ENCODE measurements around the gene ZBTB46. TPM values are rescaled to one million over a fixed set of nuclear protein-coding genes. Genes with fewer than 3 reads are reported as not detected.

ZBTB46 gene
- total RNA-seq, 1 donor from 2014 or later = 1.1 TPM

DNA sequence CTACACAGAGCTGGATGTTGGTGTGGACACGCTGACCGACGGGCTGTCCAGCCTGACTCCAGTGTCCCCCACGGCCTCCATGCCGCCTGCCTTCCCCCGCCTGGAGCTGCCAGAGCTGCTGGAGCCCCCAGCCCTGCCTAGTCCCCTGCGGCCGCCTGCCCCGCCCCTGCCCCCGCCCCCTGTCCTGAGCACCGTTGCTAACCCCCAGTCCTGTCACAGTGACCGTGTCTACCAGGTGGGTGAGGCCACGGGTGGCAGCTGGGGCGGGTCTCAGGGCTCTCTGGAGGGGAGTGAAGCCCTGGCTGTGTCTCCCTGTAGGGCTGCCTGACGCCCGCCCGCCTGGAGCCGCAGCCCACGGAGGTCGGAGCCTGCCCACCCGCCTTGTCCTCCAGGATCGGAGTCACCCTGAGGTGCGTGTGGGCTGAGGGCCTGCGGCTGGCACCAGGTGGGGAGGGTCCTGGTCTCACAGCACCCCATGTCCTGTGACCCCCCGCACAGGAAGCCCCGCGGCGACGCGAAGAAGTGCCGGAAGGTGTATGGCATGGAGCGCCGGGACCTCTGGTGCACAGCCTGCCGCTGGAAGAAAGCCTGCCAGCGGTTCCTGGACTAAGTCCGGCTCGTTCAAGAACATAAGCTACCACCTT is 88.6 kb downstream of the ZBTB46 start:
- DNase-seq (ENCODE audit: low spot score) = no peak
- H3K4me1 Mint-ChIP-seq (ENCODE audit: low read depth) = no peaks in the 10 kb centered on the region
- H3K27me3 Mint-ChIP-seq (ENCODE audit: insufficient read depth) = no peaks in the 10 kb centered on the region
- intact Hi-C loops (cut with micrococcal nuclease) = no loop called here
- H3K9me3 Mint-ChIP-seq = no peaks in the 10 kb centered on the region
- H3K4me3 Mint-ChIP-seq = no peak overlapping the region
- H3K27ac Mint-ChIP-seq = no peak overlapping the region
- peaks cover 4% of the 10 kb centered on the region for H3K36me3 Mint-ChIP-seq (ENCODE audit: low read depth)

DNA sequence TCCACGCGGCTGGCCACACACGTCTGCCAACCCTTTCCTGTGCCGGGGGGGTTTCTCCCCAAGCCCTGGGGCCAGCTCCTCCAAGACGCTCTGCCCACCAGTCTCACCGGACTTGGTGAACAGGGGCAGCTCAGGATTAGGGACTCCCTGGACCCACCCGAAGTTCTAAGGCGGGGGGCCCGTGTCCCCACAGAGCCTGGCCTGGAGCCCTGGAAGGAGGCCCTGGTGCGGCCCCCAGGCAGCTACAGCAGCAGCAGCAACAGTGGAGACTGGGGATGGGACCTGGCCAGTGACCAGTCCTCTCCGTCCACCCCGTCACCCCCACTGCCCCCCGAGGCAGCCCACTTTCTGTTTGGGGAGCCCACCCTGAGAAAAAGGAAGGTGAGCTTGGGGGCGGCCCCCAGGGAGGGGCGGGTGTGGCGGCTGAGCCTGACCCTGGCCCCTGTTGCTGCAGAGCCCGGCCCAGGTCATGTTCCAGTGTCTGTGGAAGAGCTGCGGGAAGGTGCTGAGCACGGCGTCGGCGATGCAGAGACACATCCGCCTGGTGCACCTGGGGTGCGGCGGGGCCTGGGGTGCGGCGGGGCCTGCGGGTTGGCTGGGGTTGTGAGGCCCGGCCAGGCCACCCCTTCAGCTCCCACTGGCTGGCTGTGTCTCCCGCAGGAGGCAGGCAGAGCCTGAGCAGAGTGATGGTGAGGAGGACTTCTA is 89.2 kb downstream of the ZBTB46 start:
- DNase-seq (ENCODE audit: low spot score) = no peak
- no peaks in the 10 kb centered on the region for H3K27me3 Mint-ChIP-seq (ENCODE audit: insufficient read depth)
- H3K36me3 Mint-ChIP-seq (ENCODE audit: low read depth) = peaks cover 4% of the 10 kb centered on the region
- intact Hi-C loops (cut with micrococcal nuclease) = no loop called here
- H3K4me1 Mint-ChIP-seq (ENCODE audit: low read depth) = no peaks in the 10 kb centered on the region
- peak overlapping the region; percentile 51 for H3K4me3 Mint-ChIP-seq
- no peak overlapping the region for H3K27ac Mint-ChIP-seq
- no peaks in the 10 kb centered on the region for H3K9me3 Mint-ChIP-seq

DNA sequence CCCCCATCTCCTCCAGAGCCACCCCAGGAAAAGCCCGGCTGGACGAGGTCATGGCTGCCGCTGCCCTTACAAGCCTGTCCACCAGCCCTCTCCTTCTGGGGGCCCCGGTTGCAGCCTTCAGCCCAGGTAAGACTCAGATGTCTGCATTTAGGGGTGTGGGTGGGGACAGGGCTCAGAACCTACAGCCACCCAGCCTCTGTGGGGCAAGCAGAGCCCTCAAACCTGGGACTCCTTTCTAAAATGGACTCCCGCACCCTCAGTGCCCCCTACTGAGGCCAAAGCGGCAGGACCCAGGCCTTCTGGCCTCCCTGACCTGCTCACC is 89.7 kb downstream of the ZBTB46 start:
- peaks cover 5% of the 10 kb centered on the region for H3K4me1 Mint-ChIP-seq (ENCODE audit: low read depth)
- peak overlapping the region; percentile 51 for H3K4me3 Mint-ChIP-seq
- no peak for DNase-seq (ENCODE audit: low spot score)
- H3K27me3 Mint-ChIP-seq (ENCODE audit: insufficient read depth) = no peaks in the 10 kb centered on the region
- no peaks in the 10 kb centered on the region for H3K9me3 Mint-ChIP-seq
- no peak overlapping the region for H3K27ac Mint-ChIP-seq
- H3K36me3 Mint-ChIP-seq (ENCODE audit: low read depth) = peaks cover 9% of the 10 kb centered on the region
- intact Hi-C loops (cut with micrococcal nuclease) = no loop called here

DNA sequence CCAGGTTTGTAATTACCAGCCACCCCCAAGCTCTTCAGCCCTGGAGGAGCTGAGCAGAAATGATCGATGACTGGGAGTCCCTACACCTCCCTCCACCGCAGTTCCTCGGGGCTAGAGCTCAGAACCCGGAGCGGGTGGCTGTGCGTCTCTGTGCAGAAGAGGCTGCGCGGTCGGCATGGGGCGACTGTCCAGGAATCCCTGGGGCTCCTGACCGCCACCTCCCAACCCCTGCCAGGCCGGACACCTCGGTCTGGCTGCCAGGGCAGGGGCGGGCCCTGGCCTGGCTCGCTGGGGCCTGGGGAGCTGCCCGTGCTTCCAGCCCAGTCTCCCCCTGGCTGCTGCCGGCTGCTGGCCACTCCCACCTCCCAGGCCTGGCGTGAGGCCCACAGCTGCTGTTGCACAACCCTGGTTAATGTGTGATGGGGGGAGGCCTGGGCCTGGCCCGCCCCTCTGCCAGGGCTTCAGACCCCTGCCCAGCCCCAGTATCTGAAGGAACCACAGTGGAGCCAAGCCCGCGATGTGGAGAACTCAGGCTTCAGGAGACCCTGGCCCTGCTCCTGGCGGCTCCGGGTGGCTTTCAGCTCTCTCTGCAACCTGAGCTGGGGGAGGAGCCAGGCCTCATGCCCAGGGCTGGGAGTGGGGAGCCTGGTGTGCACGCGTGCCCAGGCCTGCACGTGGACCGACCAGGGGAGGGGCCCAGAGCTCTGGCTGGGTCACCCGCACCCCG is 90.3 kb downstream of the ZBTB46 start:
- intact Hi-C loops (cut with micrococcal nuclease) = loop anchor here (1.0 kb wide), 1 partner anchor 11 kb away; no protein-coding TSS in a partner anchor
- Mint-ChIP-seq H3K27ac (no peak overlapping the region), H3K9me3 (no peaks in the 10 kb centered on the region), H3K4me1 (ENCODE audit: low read depth) (peaks cover 10% of the 10 kb centered on the region), H3K36me3 (ENCODE audit: low read depth) (peaks cover 13% of the 10 kb centered on the region), H3K27me3 (ENCODE audit: insufficient read depth) (no peaks in the 10 kb centered on the region), H3K4me3 (peak overlapping the region; percentile 53)
- DNase-seq (ENCODE audit: low spot score) = no peak

DNA sequence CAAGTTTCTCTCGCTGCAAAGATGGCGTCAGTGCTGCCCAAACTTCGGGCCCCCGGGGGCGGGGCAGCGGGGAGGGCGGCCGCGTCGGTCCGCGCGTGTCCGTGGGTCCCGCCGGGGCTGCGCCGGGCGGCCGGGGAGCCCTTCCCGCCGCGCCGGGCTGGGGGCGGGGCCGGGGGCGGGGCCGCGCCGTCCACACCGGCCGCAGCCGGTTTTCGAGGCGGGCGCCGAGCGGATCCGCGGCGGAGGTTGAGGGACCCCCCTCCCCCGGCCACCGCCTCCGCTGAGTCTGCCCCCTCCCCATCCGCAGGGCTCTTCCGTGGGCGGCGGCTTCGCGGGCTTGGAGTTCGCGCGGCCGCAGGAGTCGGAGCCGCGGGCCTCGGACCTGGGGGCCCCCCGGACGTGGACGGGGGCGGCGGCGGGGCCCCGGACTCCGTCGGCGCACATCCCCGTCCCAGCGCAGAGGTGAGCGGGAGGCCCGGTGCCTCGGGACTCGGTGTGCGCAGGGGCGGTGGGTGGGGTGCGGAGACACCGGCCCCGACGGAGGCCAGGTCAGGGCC is 90.9 kb downstream of the ZBTB46 start:
- peaks cover 11% of the 10 kb centered on the region for H3K4me1 Mint-ChIP-seq (ENCODE audit: low read depth)
- H3K27me3 Mint-ChIP-seq (ENCODE audit: insufficient read depth) = no peaks in the 10 kb centered on the region
- intact Hi-C loops (cut with micrococcal nuclease) = loop anchor here (1.0 kb wide), 1 partner anchor 11 kb away; no protein-coding TSS in a partner anchor
- H3K36me3 Mint-ChIP-seq (ENCODE audit: low read depth) = peaks cover 14% of the 10 kb centered on the region
- H3K4me3 Mint-ChIP-seq = peak overlapping the region; percentile 53
- peak; percentile 54 for DNase-seq (ENCODE audit: low spot score)
- no peak overlapping the region for H3K27ac Mint-ChIP-seq
- no peaks in the 10 kb centered on the region for H3K9me3 Mint-ChIP-seq

DNA sequence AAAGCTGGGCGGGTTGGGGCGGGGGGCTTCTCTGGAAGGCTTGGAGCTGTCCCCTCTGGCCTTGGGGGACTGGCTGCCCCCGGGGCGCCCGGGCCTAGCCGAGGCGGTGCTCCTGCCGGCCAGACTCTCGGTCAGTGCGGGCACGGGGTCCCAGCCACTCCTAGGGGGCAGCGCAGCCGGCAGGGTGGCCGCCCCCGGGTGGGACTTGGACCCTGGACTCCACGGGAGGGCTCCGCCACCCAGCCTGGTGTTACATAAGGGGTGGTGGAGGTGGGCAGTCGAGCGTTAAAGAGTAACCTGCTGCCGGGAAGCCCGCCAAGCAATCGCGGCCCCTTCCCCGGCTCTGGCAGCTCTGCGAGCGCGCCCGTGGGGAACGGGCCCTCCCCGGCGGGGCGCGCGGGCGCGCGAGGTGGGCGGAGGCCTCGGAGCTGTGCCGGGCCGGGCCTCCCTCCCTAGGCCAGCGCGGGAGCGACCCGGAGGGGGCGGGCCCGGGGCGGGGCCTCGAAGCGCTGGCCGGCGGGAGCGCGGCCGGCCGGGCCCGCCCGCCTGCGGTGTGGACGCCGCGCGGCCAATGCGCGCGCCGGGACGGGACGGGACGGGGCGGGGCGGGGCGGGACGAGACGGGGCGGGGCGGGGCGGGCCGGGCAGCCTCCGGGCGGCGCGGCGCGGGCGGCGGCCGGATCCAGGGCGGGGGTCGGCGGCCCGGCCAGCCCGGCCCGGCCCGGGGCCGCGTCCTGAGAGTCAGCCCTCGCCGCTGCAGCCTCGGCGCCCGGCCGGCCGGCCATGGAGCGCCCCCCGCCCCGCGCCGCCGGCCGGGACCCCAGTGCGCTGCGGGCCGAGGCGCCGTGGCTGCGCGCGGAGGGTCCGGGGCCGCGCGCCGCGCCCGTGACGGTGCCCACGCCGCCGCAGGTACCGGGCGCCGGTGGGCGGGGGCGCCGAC is 91.7 kb downstream of the ZBTB46 start, which contains the start of gene SLC2A4RG:
SLC2A4RG (plus strand) TSS at position 647 of the 940 bp plus-strand sequence; CDS start at position 784, 137 bp downstream.
- no peaks in the 10 kb centered on the region for H3K27me3 Mint-ChIP-seq (ENCODE audit: insufficient read depth)
- DNase-seq (ENCODE audit: low spot score) = peak; percentile 68
- H3K4me1 Mint-ChIP-seq (ENCODE audit: low read depth) = peaks cover 11% of the 10 kb centered on the region
- H3K9me3 Mint-ChIP-seq = no peaks in the 10 kb centered on the region
- intact Hi-C loops (cut with micrococcal nuclease) = loop anchor here (1.0 to 10.0 kb wide), 5 partner anchors 8 to 303 kb away; partner anchors contain the start of genes PTK6 and SAMD10
- H3K4me3 Mint-ChIP-seq = peak within 1 kb of the TSS; percentile 53
- H3K27ac Mint-ChIP-seq = no peak within 1 kb of the TSS
- peaks cover 14% of the 10 kb centered on the region for H3K36me3 Mint-ChIP-seq (ENCODE audit: low read depth)

DNA sequence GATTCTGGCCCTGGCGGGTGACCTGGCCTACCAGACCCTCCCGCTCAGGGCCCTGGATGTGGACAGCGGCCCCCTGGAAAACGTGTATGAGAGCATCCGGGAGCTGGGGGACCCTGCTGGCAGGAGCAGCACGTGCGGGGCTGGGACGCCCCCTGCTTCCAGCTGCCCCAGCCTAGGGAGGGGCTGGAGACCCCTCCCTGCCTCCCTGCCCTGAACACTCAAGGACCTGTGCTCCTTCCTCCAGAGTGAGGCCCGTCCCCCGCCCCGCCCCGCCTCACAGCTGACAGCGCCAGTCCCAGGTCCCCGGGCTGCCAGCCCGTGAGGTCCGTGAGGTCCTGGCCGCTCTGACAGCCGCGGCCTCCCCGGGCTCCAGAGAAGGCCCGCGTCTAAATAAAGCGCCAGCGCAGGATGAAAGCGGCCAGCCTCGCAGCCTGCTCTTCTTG is 92.4 kb downstream of the ZBTB46 start:
- intact Hi-C loops (cut with micrococcal nuclease) = loop anchor here (1.0 to 10.0 kb wide), 4 partner anchors 7 to 304 kb away; partner anchors contain the start of genes PTK6 and SAMD10
- Mint-ChIP-seq H3K4me1 (ENCODE audit: low read depth) (peaks cover 18% of the 10 kb centered on the region), H3K27me3 (ENCODE audit: insufficient read depth) (no peaks in the 10 kb centered on the region), H3K4me3 (peak overlapping the region; percentile 33), H3K9me3 (no peaks in the 10 kb centered on the region), H3K36me3 (ENCODE audit: low read depth) (peaks cover 17% of the 10 kb centered on the region), H3K27ac (no peak overlapping the region)
- DNase-seq (ENCODE audit: low spot score) = no peak

DNA sequence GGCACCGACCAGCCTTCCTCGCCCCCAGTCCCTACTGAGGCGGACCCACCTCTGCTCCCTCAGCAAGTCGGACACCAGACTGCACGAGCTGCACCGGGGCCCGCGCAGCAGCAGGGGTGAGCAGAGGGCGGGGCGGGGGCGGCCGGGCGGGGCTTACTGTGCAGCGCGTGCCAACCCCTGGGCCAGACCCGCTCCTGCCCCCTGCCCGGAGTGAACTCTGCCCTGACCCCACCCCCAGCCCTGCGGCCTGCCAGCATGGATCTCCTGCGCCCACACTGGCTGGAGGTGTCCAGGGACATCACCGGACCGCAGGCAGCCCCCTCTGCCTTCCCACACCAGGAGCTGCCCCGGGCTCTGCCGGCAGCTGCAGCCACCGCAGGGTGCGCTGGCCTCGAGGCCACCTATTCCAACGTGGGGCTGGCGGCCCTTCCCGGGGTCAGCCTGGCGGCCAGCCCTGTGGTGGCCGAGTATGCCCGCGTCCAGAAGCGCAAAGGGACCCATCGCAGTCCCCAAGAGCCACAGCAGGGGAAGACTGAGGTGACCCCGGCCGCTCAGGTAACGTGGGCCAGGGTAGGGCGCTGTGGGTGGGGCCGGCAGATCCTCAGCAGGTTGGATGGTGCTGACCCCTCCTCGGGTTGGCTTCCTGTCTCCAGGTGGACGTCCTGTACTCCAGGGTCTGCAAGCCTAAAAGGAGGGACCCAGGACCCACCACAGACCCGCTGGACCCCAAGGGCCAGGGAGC is 92.9 kb downstream of the ZBTB46 start:
- DNase-seq (ENCODE audit: low spot score) = no peak
- H3K27ac Mint-ChIP-seq = no peak overlapping the region
- intact Hi-C loops (cut with micrococcal nuclease) = loop anchor here (5.0 to 10.0 kb wide), 3 partner anchors 201 to 304 kb away; partner anchors contain the start of genes PTK6 and SAMD10
- peak overlapping the region; percentile 33 for H3K4me3 Mint-ChIP-seq
- peaks cover 21% of the 10 kb centered on the region for H3K4me1 Mint-ChIP-seq (ENCODE audit: low read depth)
- H3K9me3 Mint-ChIP-seq = no peaks in the 10 kb centered on the region
- H3K27me3 Mint-ChIP-seq (ENCODE audit: insufficient read depth) = no peaks in the 10 kb centered on the region
- peaks cover 18% of the 10 kb centered on the region for H3K36me3 Mint-ChIP-seq (ENCODE audit: low read depth)

DNA sequence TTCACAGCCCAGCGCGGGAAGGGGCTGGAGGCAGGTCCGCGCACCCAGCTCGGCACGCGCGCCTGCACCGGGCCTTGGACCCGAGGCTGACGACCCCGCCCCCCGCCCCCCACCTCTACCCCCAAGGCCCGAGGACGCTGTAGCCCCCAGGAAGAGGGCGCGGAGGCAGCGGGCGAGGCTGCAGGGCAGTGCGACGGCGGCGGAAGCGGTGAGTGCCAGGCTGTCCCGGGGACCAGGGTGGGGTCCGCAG is 93.4 kb downstream of the ZBTB46 start:
- Mint-ChIP-seq H3K4me3 (no peak overlapping the region), H3K36me3 (ENCODE audit: low read depth) (peaks cover 18% of the 10 kb centered on the region), H3K27me3 (ENCODE audit: insufficient read depth) (no peaks in the 10 kb centered on the region), H3K27ac (no peak overlapping the region), H3K4me1 (ENCODE audit: low read depth) (peaks cover 21% of the 10 kb centered on the region), H3K9me3 (no peaks in the 10 kb centered on the region)
- intact Hi-C loops (cut with micrococcal nuclease) = loop anchor here (5.0 to 10.0 kb wide), 3 partner anchors 200 to 305 kb away; partner anchors contain the start of genes PTK6 and SAMD10
- DNase-seq (ENCODE audit: low spot score) = no peak

DNA sequence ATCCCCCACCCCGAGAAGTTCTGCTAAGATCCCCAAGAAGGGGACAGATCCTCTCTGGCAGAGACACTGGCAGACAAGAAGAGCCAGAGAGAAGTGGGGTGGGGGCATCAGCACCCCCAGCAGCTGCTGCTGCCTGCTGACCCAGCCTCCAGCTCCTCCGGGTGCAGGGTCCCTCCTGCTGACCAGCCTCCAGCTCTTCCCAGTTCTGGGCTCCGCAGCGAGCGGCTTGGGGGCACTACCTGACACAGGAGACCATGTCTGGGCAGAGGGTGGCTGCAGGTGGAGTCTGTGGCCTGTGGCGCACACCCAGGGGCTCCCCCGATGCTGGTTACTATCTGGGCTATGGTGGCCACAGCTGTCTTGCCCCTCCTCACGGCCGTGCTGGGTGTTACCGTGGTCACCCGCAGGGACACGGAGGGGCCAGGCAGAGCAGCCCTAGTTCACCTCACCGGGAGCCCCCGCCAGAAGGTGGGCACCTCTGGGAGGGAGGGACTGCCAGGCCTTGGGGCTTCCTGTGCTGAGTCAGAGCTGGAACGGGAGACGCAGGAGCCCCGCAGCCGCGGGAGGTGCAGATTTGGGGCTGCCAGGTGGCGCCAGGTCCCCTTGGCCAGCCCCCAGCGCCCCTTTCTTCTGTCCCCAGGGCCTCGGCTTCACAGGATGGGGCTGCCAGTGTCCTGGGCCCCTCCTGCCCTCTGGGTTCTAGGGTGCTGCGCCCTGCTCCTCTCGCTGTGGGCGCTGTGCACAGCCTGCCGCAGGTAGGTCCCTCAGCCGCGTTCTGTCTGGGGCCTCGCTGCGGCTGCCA is 94.0 kb downstream of the ZBTB46 start:
- no peak for DNase-seq (ENCODE audit: low spot score)
- Mint-ChIP-seq H3K36me3 (ENCODE audit: low read depth) (peaks cover 18% of the 10 kb centered on the region), H3K4me1 (ENCODE audit: low read depth) (peaks cover 21% of the 10 kb centered on the region), H3K9me3 (no peaks in the 10 kb centered on the region), H3K27ac (no peak overlapping the region), H3K27me3 (ENCODE audit: insufficient read depth) (no peaks in the 10 kb centered on the region), H3K4me3 (peak overlapping the region; percentile 79)
- intact Hi-C loops (cut with micrococcal nuclease) = loop anchor here (5.0 to 10.0 kb wide), 3 partner anchors 200 to 305 kb away; partner anchors contain the start of genes PTK6 and SAMD10

All from activated T-helper 1 cell treated with anti-CD3 and anti-CD28 coated beads, Interleukin-12 subunit alpha, Interleukin-12 subunit beta, Interleukin-2, Interleukin-4 antibody, amounts not matched to agents 30 ng/mL and 10 ng/mL and 1 ng/mL, durations not matched to agents 14 hours and 24 hours and 36 hours (primary cell).